Neural crest cell (in vitro differentiated cells): ENCODE results near the gene VWA3A. TPM values are rescaled to one million over a fixed set of nuclear protein-coding genes. Genes with fewer than 3 reads are reported as not detected.
A peak's percentile ranks its signal among the peaks of the same experiment; 100 is the strongest.

Experiments
- DNase-seq: peaks from one replicate; pipeline ENCODE4 v3.0.0; 2021; ENCODE audit warnings: low read depth, mixed read lengths, low spot score
- H3K27ac Mint-ChIP-seq: one replicate; pipeline ENCODE4 v1.8.0; 2021; ENCODE audit warnings: mild to moderate bottlenecking, mixed read lengths; ENCODE audit not compliant: unreplicated experiment
- H3K27me3 Mint-ChIP-seq: 2 replicates; pipeline ENCODE4 v1.8.0; 2021; ENCODE audit warnings: low read depth, mild to moderate bottlenecking, mixed read lengths
- H3K36me3 Mint-ChIP-seq: 2 replicates; pipeline ENCODE4 v1.8.0; 2021; ENCODE audit warnings: low read depth, mild to moderate bottlenecking, mixed read lengths
- H3K4me1 Mint-ChIP-seq: 2 replicates; pipeline ENCODE4 v1.8.0; 2021; ENCODE audit warnings: mixed read lengths
- H3K4me3 Mint-ChIP-seq: one replicate; pipeline ENCODE4 v1.8.0; 2021; ENCODE audit warnings: mild to moderate bottlenecking, mixed read lengths
- H3K9me3 Mint-ChIP-seq: 2 replicates; pipeline ENCODE4 v1.8.0; 2021; ENCODE audit warnings: mixed read lengths
- CTCF ChIP-seq: fragments of 200-600 bp; sonication (generic); conservative IDR thresholded peaks from 2 replicates; pipeline ENCODE4 v1.5.0; 2021; ENCODE audit warnings: antibody characterized with exemption, mild to moderate bottlenecking
- total RNA-seq: library from RNA; stranded (reverse); gene quantifications from 2 replicates; pipeline ENCODE4 v1.2.1, GENCODE V29; 2021

Gene VWA3A
- total RNA-seq, 1 donor from 2014 or later = not detected

DNA sequence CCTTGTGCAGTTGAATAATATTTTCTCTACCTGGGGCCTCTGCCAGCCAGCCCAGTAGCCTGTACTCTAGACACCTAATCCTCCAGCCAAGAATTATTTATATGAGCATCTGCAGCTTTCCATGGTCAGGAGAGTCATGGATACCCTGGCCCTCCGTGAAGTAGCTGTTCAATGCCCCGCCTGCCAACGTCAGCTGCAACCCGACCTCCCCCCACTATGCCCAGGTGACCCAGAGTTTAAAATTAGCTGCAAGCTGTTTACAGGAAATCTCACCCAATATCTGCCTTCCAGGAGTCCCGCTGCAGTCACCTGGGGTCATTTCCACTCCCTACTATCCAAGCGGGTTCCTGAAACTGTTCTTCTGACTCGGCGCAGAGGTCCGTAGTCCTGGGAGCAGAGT lies 82.3 kb downstream of the VWA3A start:
- Mint-ChIP-seq H3K4me3 (no peak overlapping the region), H3K9me3 (no peaks in the 10 kb centered on the region), H3K36me3 (no peaks in the 10 kb centered on the region), H3K4me1 (no peaks in the 10 kb centered on the region), H3K27ac (no peak overlapping the region), H3K27me3 (peaks cover 9% of the 10 kb centered on the region)
- no peak for TF ChIP-seq CTCF
- no peak for DNase-seq

DNA sequence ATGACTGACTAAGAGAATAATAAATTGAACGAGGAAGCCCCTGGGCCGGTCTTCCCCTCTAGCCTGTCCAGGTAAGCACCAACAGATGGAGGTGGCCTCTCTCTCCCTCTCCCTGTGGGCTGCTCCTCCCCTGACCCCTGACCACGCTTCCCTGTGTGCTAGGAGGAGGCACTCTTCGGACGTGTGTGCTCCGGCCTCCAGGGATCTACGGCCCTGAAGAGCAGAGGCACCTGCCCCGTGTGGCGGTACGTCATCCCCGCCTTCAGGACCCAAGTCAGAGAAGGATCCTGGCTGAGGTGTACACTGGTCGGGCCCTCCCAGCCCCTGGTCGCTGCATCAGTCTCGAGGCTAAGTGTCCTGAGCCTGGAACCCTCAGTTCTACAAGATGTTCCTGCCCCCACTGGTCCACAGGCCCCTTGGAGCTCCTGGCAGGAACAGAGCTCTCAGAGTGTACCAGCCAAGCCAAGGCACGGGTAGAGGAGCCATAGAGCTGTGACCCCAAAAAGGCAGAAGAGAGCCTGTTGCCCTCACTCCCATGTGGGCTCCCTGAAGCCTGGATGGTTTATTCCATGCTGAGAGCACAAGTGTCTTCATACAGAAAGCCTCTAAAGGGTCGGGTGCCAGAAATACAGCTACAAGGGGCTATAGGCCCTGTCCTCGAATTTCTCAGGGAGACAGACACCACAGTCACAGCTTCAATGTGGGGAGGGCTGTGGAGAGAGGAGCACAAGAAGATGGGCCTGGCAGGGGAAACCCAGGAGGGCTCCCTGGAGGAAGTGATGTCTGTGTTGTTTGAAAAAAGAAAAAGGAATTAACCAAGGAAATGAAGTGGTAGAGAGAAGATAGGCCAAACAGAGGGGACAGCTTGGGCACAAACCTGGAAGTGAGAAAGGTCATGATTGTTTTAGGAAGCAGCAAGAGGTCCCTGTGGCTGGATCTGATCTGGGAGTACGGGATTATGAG lies 85.9 kb downstream of the VWA3A start:
- Mint-ChIP-seq H3K36me3 (no peaks in the 10 kb centered on the region), H3K27ac (peak overlapping the region; percentile 43), H3K4me1 (no peaks in the 10 kb centered on the region), H3K27me3 (peaks cover 21% of the 10 kb centered on the region), H3K4me3 (no peak overlapping the region), H3K9me3 (no peaks in the 10 kb centered on the region)
- TF ChIP-seq CTCF = no peak
- no peak for DNase-seq

DNA sequence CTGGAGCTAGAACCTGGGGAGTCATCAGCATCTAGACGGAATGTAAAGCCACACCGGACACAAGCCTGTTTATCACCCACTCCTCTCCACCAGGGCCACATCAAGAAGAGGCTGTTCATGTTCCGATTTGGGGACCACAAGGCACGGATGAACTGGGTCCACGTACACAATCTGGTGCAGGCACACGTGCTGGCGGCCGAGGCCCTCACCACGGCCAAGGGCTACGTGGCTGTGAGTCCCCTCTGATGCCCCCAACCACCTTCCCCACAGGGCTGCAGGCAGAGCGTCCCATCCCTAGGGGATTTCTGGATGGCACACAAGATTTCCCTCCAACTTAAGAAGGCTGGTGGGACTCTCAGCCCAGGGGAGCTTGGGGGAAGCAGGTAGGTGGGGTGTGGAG lies 89.1 kb downstream of the VWA3A start:
- no peaks in the 10 kb centered on the region for H3K36me3 Mint-ChIP-seq
- H3K4me3 Mint-ChIP-seq = no peak overlapping the region
- DNase-seq = no peak
- H3K4me1 Mint-ChIP-seq = no peaks in the 10 kb centered on the region
- no peak for TF ChIP-seq CTCF
- H3K27me3 Mint-ChIP-seq = peaks cover 21% of the 10 kb centered on the region
- H3K9me3 Mint-ChIP-seq = no peaks in the 10 kb centered on the region
- H3K27ac Mint-ChIP-seq = no peak overlapping the region

DNA sequence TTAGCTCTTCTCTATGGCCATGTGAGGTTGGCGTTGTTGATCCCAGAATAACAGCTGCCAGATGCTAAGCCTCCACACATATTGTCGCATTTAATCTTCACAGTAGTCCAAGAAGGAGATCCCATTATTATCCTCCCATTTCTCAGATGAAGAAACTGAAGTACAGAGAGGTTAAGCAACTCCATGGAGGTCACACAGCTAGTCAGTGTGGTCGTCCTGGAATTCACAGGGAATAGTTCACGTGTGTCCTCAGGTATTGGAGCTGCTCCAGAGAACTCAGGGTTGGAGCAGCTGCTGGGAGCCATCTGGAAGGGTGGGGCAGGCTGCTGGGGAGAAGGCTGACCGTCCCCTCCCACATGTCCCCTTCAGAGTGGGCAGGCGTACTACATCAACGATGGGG lies 89.5 kb downstream of the VWA3A start:
- H3K27me3 Mint-ChIP-seq = peaks cover 21% of the 10 kb centered on the region
- TF ChIP-seq CTCF = no peak
- H3K36me3 Mint-ChIP-seq = no peaks in the 10 kb centered on the region
- DNase-seq = no peak
- no peak overlapping the region for H3K4me3 Mint-ChIP-seq
- H3K4me1 Mint-ChIP-seq = no peaks in the 10 kb centered on the region
- H3K27ac Mint-ChIP-seq = no peak overlapping the region
- no peaks in the 10 kb centered on the region for H3K9me3 Mint-ChIP-seq

DNA sequence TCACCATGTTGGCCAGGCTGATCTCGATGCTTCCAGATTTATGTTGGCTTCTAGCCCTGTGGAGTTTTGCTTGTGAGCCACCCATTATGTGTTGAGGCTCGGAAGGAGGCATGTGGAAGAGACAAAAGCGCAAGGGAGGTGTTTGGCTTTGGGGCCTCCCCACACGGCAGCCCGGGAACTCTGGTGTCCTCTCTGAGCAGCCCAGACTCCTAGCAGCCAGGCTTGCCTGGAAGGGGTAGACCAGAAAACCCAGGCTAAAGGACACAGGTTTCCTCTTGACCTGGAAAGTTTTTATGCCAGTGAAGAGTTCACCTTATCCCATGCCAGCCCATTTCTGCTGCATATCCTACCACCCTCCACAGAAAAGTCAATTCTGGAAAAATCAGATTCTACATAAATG lies 91.0 kb downstream of the VWA3A start:
- Mint-ChIP-seq H3K9me3 (no peaks in the 10 kb centered on the region), H3K27ac (no peak overlapping the region), H3K4me3 (no peak overlapping the region), H3K4me1 (no peaks in the 10 kb centered on the region), H3K27me3 (peaks cover 21% of the 10 kb centered on the region), H3K36me3 (no peaks in the 10 kb centered on the region)
- no peak for DNase-seq
- TF ChIP-seq CTCF = no peak
